Measurements from ENCODE around the gene WDR45B. TPM values are rescaled to one million over a fixed set of nuclear protein-coding genes. Genes with fewer than 3 reads are reported as not detected.

The WDR45B gene
- total RNA-seq, 1 experiment from 2014 or later, result 110 TPM

DNA sequence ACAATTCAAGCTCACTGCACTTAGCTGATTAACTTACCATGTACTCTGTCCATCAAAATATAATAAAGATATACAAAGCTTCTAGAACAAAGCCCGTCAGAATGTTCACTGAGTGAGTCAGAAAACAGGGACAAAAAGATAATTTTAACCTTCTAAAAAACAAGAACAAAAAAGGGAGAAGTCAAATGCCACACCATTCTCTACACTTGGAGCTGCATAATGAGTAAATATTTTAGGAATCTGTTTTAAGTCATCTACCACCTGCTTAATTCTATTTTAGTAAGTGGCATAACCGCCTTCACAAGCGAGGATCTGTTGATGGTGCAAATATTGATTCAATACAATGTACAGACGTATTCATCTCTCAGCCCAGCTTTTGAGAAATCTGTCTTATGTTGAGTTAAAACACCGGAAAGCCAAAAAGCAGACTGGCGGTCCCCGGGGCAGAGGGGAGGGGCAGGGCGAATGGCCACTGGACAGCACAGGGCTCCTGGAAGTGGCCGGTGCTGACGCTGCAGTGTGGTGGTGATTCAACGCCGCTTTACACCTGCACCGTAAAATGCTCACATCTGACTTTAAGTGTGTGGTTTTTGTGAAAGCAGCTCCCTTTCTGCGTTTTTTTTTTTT, 30.1 kb upstream of the WDR45B start:
- no CpG with 5 or more reads among the region's 14 CpGs for WGBS (ENCODE audit: extremely low coverage, insufficient read length, low lambda C conversion rate)
- H3K18ac ChIP-seq (ENCODE audit: insufficient read length, low read depth, low read length), result no peak overlapping the region
- no peak for DNase-seq
- H3K36me3 Mint-ChIP-seq (ENCODE audit: insufficient read depth in 1 of 3, low read depth in 3 of 3), result peaks cover 0 to 3% (median 0%) of the 10 kb centered on the region in 3 experiments; a peak in 2 of 7 replicates
- no peak overlapping the region for H3T11ph ChIP-seq (ENCODE audit: low read length)
- H3K23me2 ChIP-seq (ENCODE audit: insufficient read length, low read depth, low read length, poor library complexity, severe bottlenecking), result no peaks in the 10 kb centered on the region
- H3K4me2 ChIP-seq (ENCODE audit: insufficient read depth, insufficient read length, low read length), result no peak overlapping the region
- no peak overlapping the region for H2BK120ac ChIP-seq (ENCODE audit: low read depth, low read length, poor library complexity, severe bottlenecking)
- H3K27me3 Mint-ChIP-seq (ENCODE audit: low read depth), result no peaks in the 10 kb centered on the region; the same call in none of the 2 replicates
- H2AK5ac ChIP-seq (ENCODE audit: insufficient read length, low read length), result no peak overlapping the region
- H3K56ac ChIP-seq (ENCODE audit: insufficient read length, low read depth, low read length), result no peak overlapping the region
- peaks cover 10 to 12% of the 10 kb centered on the region in 2 experiments for H3K9me3 Mint-ChIP-seq
- no peak overlapping the region for H2BK20ac ChIP-seq (ENCODE audit: low read depth, low read length, poor library complexity, severe bottlenecking)
- no peak overlapping the region for H2BK15ac ChIP-seq (ENCODE audit: low read depth, low read length)
- no peak overlapping the region; the same call in 1 of the 2 replicates for H3K14ac ChIP-seq (ENCODE audit: insufficient read depth, low read length)
- H3K4me3 Mint-ChIP-seq, result no peak overlapping the region
- H3K4ac ChIP-seq (ENCODE audit: low read depth, low read length), result no peak overlapping the region
- H3K79me2 ChIP-seq (ENCODE audit: insufficient read depth, low read length), result no peaks in the 10 kb centered on the region; the same call in 1 of the 2 replicates
- H3K4me1 ChIP-seq (ENCODE audit: insufficient read depth, low read length), result no peaks in the 10 kb centered on the region
- no peak overlapping the region for H2AFZ ChIP-seq (ENCODE audit: low read length)
- H4K91ac ChIP-seq (ENCODE audit: insufficient read length, low read depth, low read length), result no peak overlapping the region
- no peak overlapping the region for H2BK5ac ChIP-seq (ENCODE audit: insufficient read length, low read length)
- no peak overlapping the region for H2BK12ac ChIP-seq (ENCODE audit: insufficient read length, low read depth, low read length)
- TF ChIP-seq, protein P1, sequence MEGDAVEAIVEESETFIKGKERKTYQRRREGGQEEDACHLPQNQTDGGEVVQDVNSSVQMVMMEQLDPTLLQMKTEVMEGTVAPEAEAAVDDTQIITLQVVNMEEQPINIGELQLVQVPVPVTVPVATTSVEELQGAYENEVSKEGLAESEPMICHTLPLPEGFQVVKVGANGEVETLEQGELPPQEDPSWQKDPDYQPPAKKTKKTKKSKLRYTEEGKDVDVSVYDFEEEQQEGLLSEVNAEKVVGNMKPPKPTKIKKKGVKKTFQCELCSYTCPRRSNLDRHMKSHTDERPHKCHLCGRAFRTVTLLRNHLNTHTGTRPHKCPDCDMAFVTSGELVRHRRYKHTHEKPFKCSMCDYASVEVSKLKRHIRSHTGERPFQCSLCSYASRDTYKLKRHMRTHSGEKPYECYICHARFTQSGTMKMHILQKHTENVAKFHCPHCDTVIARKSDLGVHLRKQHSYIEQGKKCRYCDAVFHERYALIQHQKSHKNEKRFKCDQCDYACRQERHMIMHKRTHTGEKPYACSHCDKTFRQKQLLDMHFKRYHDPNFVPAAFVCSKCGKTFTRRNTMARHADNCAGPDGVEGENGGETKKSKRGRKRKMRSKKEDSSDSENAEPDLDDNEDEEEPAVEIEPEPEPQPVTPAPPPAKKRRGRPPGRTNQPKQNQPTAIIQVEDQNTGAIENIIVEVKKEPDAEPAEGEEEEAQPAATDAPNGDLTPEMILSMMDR (conservative IDR thresholded peaks at IDR 0.05), result no peak
- H4K5ac ChIP-seq (ENCODE audit: insufficient read length, low read depth, low read length), result no peak overlapping the region
- H3K9me3 ChIP-seq (ENCODE audit: control insufficient read depth, low read depth, low read length), result no peaks in the 10 kb centered on the region
- H3K4me1 Mint-ChIP-seq, result no peaks in the 10 kb centered on the region
- no peak overlapping the region for H3K9ac ChIP-seq (ENCODE audit: extremely low read depth, insufficient read length, low read length)
- no peaks in the 10 kb centered on the region for H3K27me3 ChIP-seq (ENCODE audit: insufficient read depth, low read length)
- H3K23ac ChIP-seq (ENCODE audit: insufficient read length, low read depth, low read length), result no peak overlapping the region
- no peaks in the 10 kb centered on the region for H3K79me1 ChIP-seq (ENCODE audit: insufficient read depth, low read depth, low read length, poor library complexity, severe bottlenecking)
- no peak overlapping the region for H4K8ac ChIP-seq (replicated peaks; ENCODE audit: insufficient read length, low read depth, low read length)
- no peak overlapping the region for H3K27ac ChIP-seq (ENCODE audit: insufficient read length, low read depth, low read length)
- no peak overlapping the region for H3K27ac Mint-ChIP-seq
- H4K20me1 ChIP-seq (ENCODE audit: control insufficient read depth, insufficient read depth, insufficient read length), result no peaks in the 10 kb centered on the region
